ENCODE data around the gene NSUN6.
"Not testable (repeated sequence)": the region's sequence is repeated elsewhere in the genome, so short reads cannot be mapped to it uniquely, and the experiment has no call there.

DNA sequence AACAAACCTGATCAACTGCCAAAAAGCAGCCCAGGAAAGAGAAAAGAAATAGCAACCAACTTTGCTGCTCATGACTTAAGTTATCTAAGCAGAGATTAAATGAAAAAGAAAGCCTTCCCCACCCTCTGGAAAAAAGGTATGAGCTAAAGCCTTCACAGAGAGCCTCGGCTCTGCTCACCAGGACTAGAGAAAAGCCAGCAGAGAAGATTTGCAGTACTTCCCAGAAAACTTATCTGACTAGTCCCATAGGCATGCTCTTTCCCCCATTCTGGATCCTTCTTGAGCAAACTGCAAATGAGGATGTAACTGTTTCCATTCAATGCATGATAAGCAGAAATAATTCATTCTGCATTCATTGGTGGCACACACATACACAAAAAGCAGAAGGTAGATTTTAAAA is 27.7 kb downstream of the NSUN6 start:
- TF ChIP-seq, protein P1, sequence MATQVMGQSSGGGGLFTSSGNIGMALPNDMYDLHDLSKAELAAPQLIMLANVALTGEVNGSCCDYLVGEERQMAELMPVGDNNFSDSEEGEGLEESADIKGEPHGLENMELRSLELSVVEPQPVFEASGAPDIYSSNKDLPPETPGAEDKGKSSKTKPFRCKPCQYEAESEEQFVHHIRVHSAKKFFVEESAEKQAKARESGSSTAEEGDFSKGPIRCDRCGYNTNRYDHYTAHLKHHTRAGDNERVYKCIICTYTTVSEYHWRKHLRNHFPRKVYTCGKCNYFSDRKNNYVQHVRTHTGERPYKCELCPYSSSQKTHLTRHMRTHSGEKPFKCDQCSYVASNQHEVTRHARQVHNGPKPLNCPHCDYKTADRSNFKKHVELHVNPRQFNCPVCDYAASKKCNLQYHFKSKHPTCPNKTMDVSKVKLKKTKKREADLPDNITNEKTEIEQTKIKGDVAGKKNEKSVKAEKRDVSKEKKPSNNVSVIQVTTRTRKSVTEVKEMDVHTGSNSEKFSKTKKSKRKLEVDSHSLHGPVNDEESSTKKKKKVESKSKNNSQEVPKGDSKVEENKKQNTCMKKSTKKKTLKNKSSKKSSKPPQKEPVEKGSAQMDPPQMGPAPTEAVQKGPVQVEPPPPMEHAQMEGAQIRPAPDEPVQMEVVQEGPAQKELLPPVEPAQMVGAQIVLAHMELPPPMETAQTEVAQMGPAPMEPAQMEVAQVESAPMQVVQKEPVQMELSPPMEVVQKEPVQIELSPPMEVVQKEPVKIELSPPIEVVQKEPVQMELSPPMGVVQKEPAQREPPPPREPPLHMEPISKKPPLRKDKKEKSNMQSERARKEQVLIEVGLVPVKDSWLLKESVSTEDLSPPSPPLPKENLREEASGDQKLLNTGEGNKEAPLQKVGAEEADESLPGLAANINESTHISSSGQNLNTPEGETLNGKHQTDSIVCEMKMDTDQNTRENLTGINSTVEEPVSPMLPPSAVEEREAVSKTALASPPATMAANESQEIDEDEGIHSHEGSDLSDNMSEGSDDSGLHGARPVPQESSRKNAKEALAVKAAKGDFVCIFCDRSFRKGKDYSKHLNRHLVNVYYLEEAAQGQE (IDR thresholded peaks at IDR 0.05; ENCODE audit: unreplicated experiment) = not testable (repeated sequence)
- TF ChIP-seq POLR2AphosphoS5 (IDR thresholded peaks at IDR 0.05; ENCODE audit: low read depth); JUNB (IDR thresholded peaks at IDR 0.05; ENCODE audit: unreplicated experiment); EZH2 (IDR thresholded peaks at IDR 0.05; ENCODE audit: low read depth, unreplicated experiment); STAT1 (IDR thresholded peaks at IDR 0.05; ENCODE audit: unreplicated experiment); EZH2phosphoT487 (IDR thresholded peaks at IDR 0.05; ENCODE audit: unreplicated experiment); CREB1 (CRISPR knock-in tag; IDR thresholded peaks at IDR 0.05; ENCODE audit: low read depth): not testable (repeated sequence)
- TF ChIP-seq, protein P2, sequence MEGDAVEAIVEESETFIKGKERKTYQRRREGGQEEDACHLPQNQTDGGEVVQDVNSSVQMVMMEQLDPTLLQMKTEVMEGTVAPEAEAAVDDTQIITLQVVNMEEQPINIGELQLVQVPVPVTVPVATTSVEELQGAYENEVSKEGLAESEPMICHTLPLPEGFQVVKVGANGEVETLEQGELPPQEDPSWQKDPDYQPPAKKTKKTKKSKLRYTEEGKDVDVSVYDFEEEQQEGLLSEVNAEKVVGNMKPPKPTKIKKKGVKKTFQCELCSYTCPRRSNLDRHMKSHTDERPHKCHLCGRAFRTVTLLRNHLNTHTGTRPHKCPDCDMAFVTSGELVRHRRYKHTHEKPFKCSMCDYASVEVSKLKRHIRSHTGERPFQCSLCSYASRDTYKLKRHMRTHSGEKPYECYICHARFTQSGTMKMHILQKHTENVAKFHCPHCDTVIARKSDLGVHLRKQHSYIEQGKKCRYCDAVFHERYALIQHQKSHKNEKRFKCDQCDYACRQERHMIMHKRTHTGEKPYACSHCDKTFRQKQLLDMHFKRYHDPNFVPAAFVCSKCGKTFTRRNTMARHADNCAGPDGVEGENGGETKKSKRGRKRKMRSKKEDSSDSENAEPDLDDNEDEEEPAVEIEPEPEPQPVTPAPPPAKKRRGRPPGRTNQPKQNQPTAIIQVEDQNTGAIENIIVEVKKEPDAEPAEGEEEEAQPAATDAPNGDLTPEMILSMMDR (conservative IDR thresholded peaks at IDR 0.05; ENCODE audit: low read depth in 2 of 2) = not testable (repeated sequence)
- TF ChIP-seq, protein P3, sequence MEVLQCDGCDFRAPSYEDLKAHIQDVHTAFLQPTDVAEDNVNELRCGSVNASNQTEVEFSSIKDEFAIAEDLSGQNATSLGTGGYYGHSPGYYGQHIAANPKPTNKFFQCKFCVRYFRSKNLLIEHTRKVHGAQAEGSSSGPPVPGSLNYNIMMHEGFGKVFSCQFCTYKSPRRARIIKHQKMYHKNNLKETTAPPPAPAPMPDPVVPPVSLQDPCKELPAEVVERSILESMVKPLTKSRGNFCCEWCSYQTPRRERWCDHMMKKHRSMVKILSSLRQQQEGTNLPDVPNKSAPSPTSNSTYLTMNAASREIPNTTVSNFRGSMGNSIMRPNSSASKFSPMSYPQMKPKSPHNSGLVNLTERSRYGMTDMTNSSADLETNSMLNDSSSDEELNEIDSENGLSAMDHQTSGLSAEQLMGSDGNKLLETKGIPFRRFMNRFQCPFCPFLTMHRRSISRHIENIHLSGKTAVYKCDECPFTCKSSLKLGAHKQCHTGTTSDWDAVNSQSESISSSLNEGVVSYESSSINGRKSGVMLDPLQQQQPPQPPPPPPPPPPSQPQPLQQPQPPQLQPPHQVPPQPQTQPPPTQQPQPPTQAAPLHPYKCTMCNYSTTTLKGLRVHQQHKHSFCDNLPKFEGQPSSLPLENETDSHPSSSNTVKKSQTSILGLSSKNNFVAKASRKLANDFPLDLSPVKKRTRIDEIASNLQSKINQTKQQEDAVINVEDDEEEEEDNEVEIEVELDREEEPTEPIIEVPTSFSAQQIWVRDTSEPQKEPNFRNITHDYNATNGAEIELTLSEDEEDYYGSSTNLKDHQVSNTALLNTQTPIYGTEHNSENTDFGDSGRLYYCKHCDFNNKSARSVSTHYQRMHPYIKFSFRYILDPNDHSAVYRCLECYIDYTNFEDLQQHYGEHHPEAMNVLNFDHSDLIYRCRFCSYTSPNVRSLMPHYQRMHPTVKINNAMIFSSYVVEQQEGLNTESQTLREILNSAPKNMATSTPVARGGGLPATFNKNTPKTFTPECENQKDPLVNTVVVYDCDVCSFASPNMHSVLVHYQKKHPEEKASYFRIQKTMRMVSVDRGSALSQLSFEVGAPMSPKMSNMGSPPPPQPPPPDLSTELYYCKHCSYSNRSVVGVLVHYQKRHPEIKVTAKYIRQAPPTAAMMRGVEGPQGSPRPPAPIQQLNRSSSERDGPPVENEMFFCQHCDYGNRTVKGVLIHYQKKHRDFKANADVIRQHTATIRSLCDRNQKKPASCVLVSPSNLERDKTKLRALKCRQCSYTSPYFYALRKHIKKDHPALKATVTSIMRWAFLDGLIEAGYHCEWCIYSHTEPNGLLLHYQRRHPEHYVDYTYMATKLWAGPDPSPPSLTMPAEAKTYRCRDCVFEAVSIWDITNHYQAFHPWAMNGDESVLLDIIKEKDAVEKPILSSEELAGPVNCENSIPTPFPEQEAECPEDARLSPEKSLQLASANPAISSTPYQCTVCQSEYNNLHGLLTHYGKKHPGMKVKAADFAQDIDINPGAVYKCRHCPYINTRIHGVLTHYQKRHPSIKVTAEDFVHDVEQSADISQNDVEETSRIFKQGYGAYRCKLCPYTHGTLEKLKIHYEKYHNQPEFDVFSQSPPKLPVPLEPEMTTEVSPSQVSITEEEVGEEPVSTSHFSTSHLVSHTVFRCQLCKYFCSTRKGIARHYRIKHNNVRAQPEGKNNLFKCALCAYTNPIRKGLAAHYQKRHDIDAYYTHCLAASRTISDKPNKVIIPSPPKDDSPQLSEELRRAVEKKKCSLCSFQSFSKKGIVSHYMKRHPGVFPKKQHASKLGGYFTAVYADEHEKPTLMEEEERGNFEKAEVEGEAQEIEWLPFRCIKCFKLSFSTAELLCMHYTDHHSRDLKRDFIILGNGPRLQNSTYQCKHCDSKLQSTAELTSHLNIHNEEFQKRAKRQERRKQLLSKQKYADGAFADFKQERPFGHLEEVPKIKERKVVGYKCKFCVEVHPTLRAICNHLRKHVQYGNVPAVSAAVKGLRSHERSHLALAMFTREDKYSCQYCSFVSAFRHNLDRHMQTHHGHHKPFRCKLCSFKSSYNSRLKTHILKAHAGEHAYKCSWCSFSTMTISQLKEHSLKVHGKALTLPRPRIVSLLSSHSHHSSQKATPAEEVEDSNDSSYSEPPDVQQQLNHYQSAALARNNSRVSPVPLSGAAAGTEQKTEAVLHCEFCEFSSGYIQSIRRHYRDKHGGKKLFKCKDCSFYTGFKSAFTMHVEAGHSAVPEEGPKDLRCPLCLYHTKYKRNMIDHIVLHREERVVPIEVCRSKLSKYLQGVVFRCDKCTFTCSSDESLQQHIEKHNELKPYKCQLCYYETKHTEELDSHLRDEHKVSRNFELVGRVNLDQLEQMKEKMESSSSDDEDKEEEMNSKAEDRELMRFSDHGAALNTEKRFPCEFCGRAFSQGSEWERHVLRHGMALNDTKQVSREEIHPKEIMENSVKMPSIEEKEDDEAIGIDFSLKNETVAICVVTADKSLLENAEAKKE (CRISPR knock-in tag; IDR thresholded peaks at IDR 0.05) = not testable (repeated sequence)
